H9 (cell line): ENCODE data around the gene DOCK1. TPM values are rescaled to one million over a fixed set of nuclear protein-coding genes. Genes with fewer than 3 reads are reported as not detected.
A peak's percentile ranks its signal among the peaks of the same experiment; 100 is the strongest.

Experiments used
- DNase-seq: peaks from one replicate; pipeline ENCODE4 v3.0.0-alpha.2; 2017
- H2AFZ ChIP-seq: one replicate; pipeline ENCODE4 v1.6.1; 2013; ENCODE audit warnings: mild to moderate bottlenecking, low read length, control low read depth, moderate library complexity
- H2AK5ac ChIP-seq: 2 replicates; pipeline ENCODE4 v1.6.1; 2013; ENCODE audit warnings: low read length, control low read depth, mixed read lengths; ENCODE audit not compliant: insufficient read length
- H2BK120ac ChIP-seq: one replicate; pipeline ENCODE4 v1.6.1; 2013; ENCODE audit warnings: low read depth, mild to moderate bottlenecking, low read length, control low read depth, inconsistent platforms; ENCODE audit not compliant: poor library complexity, severe bottlenecking
- H2BK12ac ChIP-seq: 2 replicates; pipeline ENCODE4 v1.6.1; 2013; ENCODE audit warnings: low read length, control low read depth, mixed read lengths, low read depth; ENCODE audit not compliant: insufficient read length
- H2BK15ac ChIP-seq: 2 replicates; pipeline ENCODE4 v1.6.1; 2013; ENCODE audit warnings: low read depth, low read length, control low read depth
- H2BK20ac ChIP-seq: one replicate; pipeline ENCODE4 v1.6.1; 2013; ENCODE audit warnings: low read depth, mild to moderate bottlenecking, low read length, control low read depth, inconsistent platforms; ENCODE audit not compliant: poor library complexity, severe bottlenecking
- H2BK5ac ChIP-seq: 2 replicates; pipeline ENCODE4 v1.6.1; 2013; ENCODE audit warnings: low read length, control low read depth, mixed read lengths; ENCODE audit not compliant: insufficient read length
- H3K14ac ChIP-seq: 2 replicates; pipeline ENCODE4 v1.6.1; 2013; ENCODE audit warnings: low read length, control low read depth; ENCODE audit not compliant: insufficient read depth
- H3K18ac ChIP-seq: 2 replicates; pipeline ENCODE4 v1.6.1; 2013; ENCODE audit warnings: low read depth, mild to moderate bottlenecking, mixed read lengths, low read length, control low read depth; ENCODE audit not compliant: insufficient read length
- H3K23ac ChIP-seq: 2 replicates; pipeline ENCODE4 v1.6.1; 2013; ENCODE audit warnings: low read length, control low read depth, mixed read lengths, low read depth; ENCODE audit not compliant: insufficient read length
- H3K23me2 ChIP-seq: 2 replicates; pipeline ENCODE4 v1.6.1; 2013; ENCODE audit warnings: low read depth, mild to moderate bottlenecking, mixed read lengths, low read length, control low read depth; ENCODE audit not compliant: insufficient read length, poor library complexity, severe bottlenecking
- H3K27ac ChIP-seq: 2 replicates; pipeline ENCODE4 v1.5.1; 2013; ENCODE audit warnings: low read length, control low read depth, mixed read lengths, low read depth; ENCODE audit not compliant: insufficient read length
- H3K27me3 ChIP-seq: 2 replicates; pipeline ENCODE4 v1.6.1; 2013; ENCODE audit warnings: low read length, control low read depth, inconsistent platforms; ENCODE audit not compliant: insufficient read depth
- H3K4ac ChIP-seq: 2 replicates; pipeline ENCODE4 v1.6.1; 2013; ENCODE audit warnings: low read depth, mild to moderate bottlenecking, control low read depth, inconsistent platforms, low read length, moderate library complexity
- H3K4me1 ChIP-seq: 2 replicates; pipeline ENCODE4 v1.6.1; 2013; ENCODE audit warnings: low read length, control low read depth, inconsistent platforms; ENCODE audit not compliant: insufficient read depth
- H3K4me2 ChIP-seq: 2 replicates; pipeline ENCODE4 v1.6.1; 2013; ENCODE audit warnings: low read length, control low read depth, mixed read lengths; ENCODE audit not compliant: insufficient read length, insufficient read depth
- H3K56ac ChIP-seq: 2 replicates; pipeline ENCODE4 v1.6.1; 2013; ENCODE audit warnings: low read depth, mild to moderate bottlenecking, mixed read lengths, low read length, control low read depth; ENCODE audit not compliant: insufficient read length
- H3K79me1 ChIP-seq: 2 replicates; pipeline ENCODE4 v1.6.1; 2013; ENCODE audit warnings: low read depth, mild to moderate bottlenecking, moderate library complexity, low read length, control low read depth, inconsistent platforms; ENCODE audit not compliant: insufficient read depth, poor library complexity, severe bottlenecking
- H3K79me2 ChIP-seq: 2 replicates; pipeline ENCODE4 v1.6.1; 2013; ENCODE audit warnings: low read length, control low read depth, inconsistent platforms; ENCODE audit not compliant: insufficient read depth
- H3K9ac ChIP-seq: 2 replicates; pipeline ENCODE4 v1.6.1; 2013; ENCODE audit warnings: low read length, control low read depth, mixed read lengths; ENCODE audit not compliant: insufficient read length; ENCODE audit errors: extremely low read depth
- H3K9me3 ChIP-seq: one replicate; pipeline ENCODE4 v1.6.1; 2013; ENCODE audit warnings: low read depth, low read length, inconsistent platforms; ENCODE audit not compliant: control insufficient read depth
- H3T11ph ChIP-seq: one replicate; pipeline ENCODE4 v1.6.1; 2013; ENCODE audit warnings: mild to moderate bottlenecking, low read length, control low read depth, inconsistent platforms
- H4K20me1 ChIP-seq: one replicate; pipeline ENCODE4 v1.6.1; 2013; ENCODE audit not compliant: control insufficient read depth, insufficient read length, insufficient read depth
- H4K5ac ChIP-seq: 2 replicates; pipeline ENCODE4 v1.6.1; 2013; ENCODE audit warnings: low read depth, mild to moderate bottlenecking, mixed read lengths, low read length, control low read depth; ENCODE audit not compliant: insufficient read length
- H4K8ac ChIP-seq: replicated peaks from 2 replicates; pipeline ENCODE4 v1.6.1; 2013; ENCODE audit warnings: low read length, control low read depth, mixed read lengths, low read depth; ENCODE audit not compliant: insufficient read length
- H4K91ac ChIP-seq: 2 replicates; pipeline ENCODE4 v1.6.1; 2013; ENCODE audit warnings: low read depth, mild to moderate bottlenecking, moderate library complexity, mixed read lengths, low read length, control low read depth; ENCODE audit not compliant: insufficient read length
- H3K27ac Mint-ChIP-seq, 3 experiments: 2 replicates in 2 of 3; 3 replicates in 1 of 3; pipeline ENCODE4 v1.8.0; 2020 to 2021; ENCODE audit warnings: mixed read lengths in 3 of 3, mild to moderate bottlenecking in 1 of 3, moderate library complexity in 1 of 3
- H3K27me3 Mint-ChIP-seq: 2 replicates; pipeline ENCODE4 v1.8.0; 2021; ENCODE audit warnings: low read depth, mild to moderate bottlenecking, moderate library complexity, mixed read lengths
- H3K36me3 Mint-ChIP-seq, 3 experiments: 2 replicates in 2 of 3; 3 replicates in 1 of 3; pipeline ENCODE4 v1.8.0; 2020 to 2021; ENCODE audit warnings: low read depth in 3 of 3, mixed read lengths in 3 of 3; ENCODE audit not compliant: insufficient read depth in 1 of 3
- H3K4me1 Mint-ChIP-seq, 2 experiments: 2 replicates each; pipeline ENCODE4 v1.8.0; 2020; ENCODE audit warnings: mixed read lengths in 2 of 2
- H3K4me3 Mint-ChIP-seq, 2 experiments: 2 replicates in 1 of 2; 3 replicates in 1 of 2; pipeline ENCODE4 v1.8.0; 2020 to 2021; ENCODE audit warnings: mild to moderate bottlenecking in 2 of 2, mixed read lengths in 2 of 2, moderate library complexity in 1 of 2
- H3K9me3 Mint-ChIP-seq, 2 experiments: 2 replicates in 1 of 2; 3 replicates in 1 of 2; pipeline ENCODE4 v1.8.0; 2020; ENCODE audit warnings: mild to moderate bottlenecking in 2 of 2, mixed read lengths in 2 of 2, moderate library complexity in 1 of 2
- CTCF ChIP-seq: fragments of 200-600 bp; sonication (generic); conservative IDR thresholded peaks from 3 replicates; pipeline ENCODE4 v1.8.0; 2021; ENCODE audit warnings: antibody characterized with exemption, mild to moderate bottlenecking
- WGBS: extraction: QIAGEN DNeasy Blood & Tissue Kit; methylation state at CpG from one replicate; pipeline ENCODE4 v1.1.7; 2013; ENCODE audit warnings: missing lambda C conversion rate, low lambda C conversion rate, mixed read lengths; ENCODE audit not compliant: insufficient read length; ENCODE audit errors: extremely low coverage; 5-methylcytosine and 5-hydroxymethylcytosine counted together
- total RNA-seq: library from RNA; stranded (reverse); gene quantifications from 2 replicates; pipeline ENCODE4 v1.2.1, GENCODE V29; 2021

The DOCK1 gene
- total RNA-seq, 1 experiment from 2014 or later: 57.0 TPM

- H3T11ph ChIP-seq: no peak overlapping the region
- H4K20me1 ChIP-seq: no peaks in the 10 kb centered on the region
- H3K27ac ChIP-seq: no peak overlapping the region
- 0 out of 2 replicates have a peak, but pooled peaks cover 2% of the 10 kb centered on the region for H3K4me1 ChIP-seq
- DNase-seq: no peak
- H3K4me3 Mint-ChIP-seq: no peak overlapping the region; a peak in 1 of 5 replicates
- H3K56ac ChIP-seq: no peak overlapping the region
- H4K91ac ChIP-seq: no peak overlapping the region
- H3K9me3 ChIP-seq: no peaks in the 10 kb centered on the region
- H3K79me2 ChIP-seq: no peaks in the 10 kb centered on the region
- no peaks in the 10 kb centered on the region for H3K79me1 ChIP-seq
- no peak overlapping the region for H3K4ac ChIP-seq
- H3K23ac ChIP-seq: no peak overlapping the region
- no peak for TF ChIP-seq CTCF
- no peaks in the 10 kb centered on the region for H3K27me3 ChIP-seq
- H2BK5ac ChIP-seq: no peak overlapping the region
- no peak overlapping the region for H2AFZ ChIP-seq
- H3K9ac ChIP-seq: no peak overlapping the region
- no peaks in the 10 kb centered on the region for H3K23me2 ChIP-seq
- H2BK15ac ChIP-seq: no peak overlapping the region
- H4K5ac ChIP-seq: no peak overlapping the region
- no peaks in the 10 kb centered on the region for H3K9me3 Mint-ChIP-seq
- no peak overlapping the region for H2BK12ac ChIP-seq
- peaks cover 10 to 19% of the 10 kb centered on the region in 2 experiments; a peak in 3 of 4 replicates for H3K4me1 Mint-ChIP-seq
- H4K8ac ChIP-seq: no peak overlapping the region
- H2BK120ac ChIP-seq: no peak overlapping the region
- peaks cover 3 to 9% (median 6%) of the 10 kb centered on the region in 3 experiments; a peak in 4 of 7 replicates for H3K36me3 Mint-ChIP-seq
- H3K14ac ChIP-seq: no peak overlapping the region
- H3K27me3 Mint-ChIP-seq: no peaks in the 10 kb centered on the region; the same call in 1 of the 2 replicates
- WGBS: no CpG with 5 or more reads among the region's 9 CpGs
- H3K27ac Mint-ChIP-seq: peak overlapping the region in 1 of 3 experiments; percentile 78; a peak in 1 of 7 replicates
- H2AK5ac ChIP-seq: no peak overlapping the region
- H2BK20ac ChIP-seq: no peak overlapping the region
- no peak overlapping the region for H3K18ac ChIP-seq
- no peak overlapping the region for H3K4me2 ChIP-seq
Observed at GRCh38 chr10:127358337-127358736, 453.1 kb downstream of the DOCK1 start.
